Ramos (cell line): ENCODE data around the gene RASAL2.
"Not testable (repeated sequence)": the region's sequence is repeated elsewhere in the genome, so short reads cannot be mapped to it uniquely, and the experiment has no call there.

Experiments
- in situ Hi-C: fragments of 300-500 bp; cut with MboI; formaldehyde crosslinking; loops from one replicate; pipeline ENCODE4 v1.14.3; 2022; ENCODE audit warnings: low sequenced_read_pairs; ENCODE audit not compliant: unreplicated experiment

The RASAL2 gene

DNA sequence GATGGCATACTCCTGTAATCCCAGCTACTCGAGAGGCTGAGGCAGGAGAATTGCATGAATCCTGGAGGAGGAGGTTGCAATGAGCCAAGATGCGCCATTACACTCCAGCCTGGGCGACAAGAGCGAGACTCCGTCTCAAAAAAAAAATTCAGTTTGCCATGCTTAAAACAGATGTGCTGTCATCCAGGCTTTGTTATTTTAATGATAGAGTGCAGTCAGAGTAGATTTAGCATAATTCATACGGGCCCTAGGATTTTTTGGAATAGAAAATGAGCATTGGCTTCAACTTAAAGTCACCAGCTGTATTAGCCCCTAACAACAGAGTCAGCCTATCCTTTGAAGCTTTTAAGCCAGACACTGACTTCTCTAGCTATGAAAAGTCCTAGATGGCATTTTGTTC lies 124.6 kb downstream of the RASAL2 start:
- in situ Hi-C loops: no loop called here

- in situ Hi-C loops: no loop called here
Measured at GRCh38 chr1:178220094-178220493, 126.2 kb downstream of the RASAL2 start.

- in situ Hi-C loops: no loop called here
Measured at GRCh38 chr1:178223289-178223688, 129.4 kb downstream of the RASAL2 start.

DNA sequence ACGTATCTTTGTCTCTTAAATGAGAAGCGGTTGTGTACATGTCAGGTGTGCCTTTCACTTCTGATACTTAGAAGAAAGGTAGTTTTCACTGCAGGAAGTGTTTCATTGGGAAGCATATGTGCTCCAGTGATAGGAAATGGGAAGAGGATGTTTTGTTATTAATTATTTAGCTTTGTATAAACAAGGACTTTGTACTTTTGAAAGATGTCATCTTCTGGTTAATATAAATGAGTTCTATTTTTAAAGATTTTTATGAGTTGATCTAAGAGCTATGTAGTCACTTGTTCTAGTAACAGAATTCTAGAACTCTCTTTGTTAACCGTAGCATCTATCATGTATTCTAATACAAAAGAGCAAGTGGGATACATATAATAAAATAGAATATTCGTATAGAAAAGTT lies 130.5 kb downstream of the RASAL2 start:
- in situ Hi-C loops: no loop called here

DNA sequence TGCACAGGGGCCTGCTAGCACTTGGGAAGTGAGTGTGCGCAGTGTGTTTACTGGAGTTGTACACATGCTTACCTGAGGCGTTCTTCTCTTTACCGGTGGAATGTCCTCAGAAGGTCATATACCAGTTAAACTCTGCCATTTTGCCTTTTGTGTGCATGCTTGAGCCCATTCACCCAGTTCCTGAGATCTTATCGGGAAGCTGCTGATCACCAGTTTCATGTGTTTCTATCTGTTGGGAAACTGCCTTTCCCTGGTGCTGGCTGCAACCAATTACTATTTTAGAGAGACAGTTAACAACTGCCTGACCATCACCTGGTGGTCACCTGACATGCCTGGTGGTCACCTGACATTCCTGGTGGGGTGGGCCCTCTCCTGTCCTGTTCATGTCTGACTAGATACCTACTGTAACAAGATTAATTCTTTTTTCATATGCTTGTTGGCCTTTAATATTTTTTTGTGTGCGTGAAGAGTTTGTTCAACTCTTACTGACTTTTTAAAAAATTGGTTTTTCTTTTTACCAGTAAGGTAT lies 137.0 kb downstream of the RASAL2 start:
- in situ Hi-C loops: no loop called here

DNA sequence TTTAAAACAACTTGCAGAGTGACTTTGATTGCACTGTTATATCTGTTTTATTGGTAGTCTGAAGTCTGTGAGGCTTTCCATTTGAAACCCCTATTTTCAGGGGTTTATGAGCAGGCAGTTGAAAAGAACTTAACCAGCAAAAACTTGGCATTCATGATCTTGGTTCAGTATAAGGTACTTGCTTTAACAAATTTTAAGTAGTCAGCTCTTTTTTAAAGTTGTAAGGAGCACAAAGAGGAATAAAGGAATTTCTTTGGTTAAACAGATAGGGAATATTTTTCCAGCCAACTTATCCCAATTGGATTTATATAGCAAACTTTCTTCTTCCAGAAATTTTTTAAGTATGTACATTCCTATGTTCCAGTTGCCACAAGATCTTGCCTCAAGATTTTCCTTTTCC lies 138.2 kb downstream of the RASAL2 start:
- in situ Hi-C loops: no loop called here

DNA sequence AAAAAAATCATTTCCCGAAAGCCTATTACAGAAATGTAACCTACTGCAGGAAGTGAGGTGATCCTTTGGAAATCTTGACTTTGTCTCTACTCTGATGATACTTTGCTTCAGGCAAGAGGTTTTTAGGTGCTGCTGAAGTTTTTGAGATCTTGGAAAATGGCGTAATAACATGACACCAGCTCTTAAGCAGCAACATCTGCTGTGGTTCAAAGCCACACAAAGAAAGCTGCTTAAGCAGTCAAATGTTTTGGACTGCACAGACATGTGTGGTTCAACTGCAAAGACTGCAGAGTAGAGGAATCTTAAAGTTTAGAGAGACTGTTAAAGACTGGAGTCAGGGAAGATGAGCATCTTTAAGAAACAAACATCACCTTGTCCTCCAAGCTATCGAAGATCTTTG lies 139.0 kb downstream of the RASAL2 start:
- in situ Hi-C loops: no loop called here

DNA sequence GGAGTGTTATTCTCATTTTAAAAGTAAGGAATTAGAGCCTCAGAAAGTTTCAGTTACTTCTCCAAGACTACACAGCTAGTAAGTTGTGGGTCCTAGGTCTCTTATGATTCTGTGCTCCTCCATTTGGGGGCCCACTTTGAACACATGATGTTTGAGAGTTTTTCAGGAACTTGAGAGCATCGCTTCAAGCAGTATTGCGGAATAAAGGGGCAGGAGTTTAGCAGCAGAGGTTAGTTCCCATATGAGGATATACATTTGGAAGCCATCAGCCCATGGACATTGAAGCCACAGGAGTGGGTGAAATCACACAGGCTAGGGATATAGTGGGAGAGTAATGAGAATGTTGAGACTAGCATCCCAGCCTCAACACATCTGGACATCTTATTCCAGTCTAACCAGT lies 143.2 kb downstream of the RASAL2 start:
- in situ Hi-C loops: no loop called here

DNA sequence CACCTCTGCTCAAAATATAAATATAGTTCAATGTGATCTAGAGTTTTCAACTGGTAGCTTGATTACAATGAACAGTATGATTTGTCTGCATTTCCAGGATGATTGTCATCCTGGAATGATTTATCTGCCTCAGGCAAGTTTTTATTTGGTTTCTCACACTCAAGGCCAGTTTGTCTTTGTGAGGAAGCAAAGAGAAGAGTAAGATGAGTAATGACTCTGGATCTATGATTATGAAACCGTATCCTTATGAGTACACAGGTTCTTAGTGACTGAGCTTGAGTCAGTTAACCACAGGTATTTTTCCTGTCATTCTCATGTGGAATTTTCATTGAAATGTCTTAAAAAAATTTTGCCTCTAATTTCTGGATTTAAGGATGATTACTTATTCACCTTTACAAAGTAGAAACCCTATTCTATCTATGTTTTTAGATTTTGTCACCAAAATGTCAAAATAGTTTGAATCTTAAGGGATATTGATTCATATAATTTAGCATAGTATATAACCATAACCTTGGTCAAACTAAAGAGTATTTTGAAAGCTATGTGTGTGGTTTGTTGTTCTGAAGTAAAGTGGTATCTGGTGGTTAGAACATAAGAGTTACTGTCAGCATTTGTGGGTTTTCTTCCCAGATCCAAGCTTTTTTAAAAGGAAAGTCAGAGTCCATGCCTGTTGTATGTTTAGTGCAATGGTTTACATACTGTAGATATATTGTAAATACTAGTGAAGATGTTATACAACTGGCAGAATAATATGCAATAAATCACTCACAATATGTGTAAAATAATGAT lies 145.0 kb downstream of the RASAL2 start:
- in situ Hi-C loops: no loop called here

DNA sequence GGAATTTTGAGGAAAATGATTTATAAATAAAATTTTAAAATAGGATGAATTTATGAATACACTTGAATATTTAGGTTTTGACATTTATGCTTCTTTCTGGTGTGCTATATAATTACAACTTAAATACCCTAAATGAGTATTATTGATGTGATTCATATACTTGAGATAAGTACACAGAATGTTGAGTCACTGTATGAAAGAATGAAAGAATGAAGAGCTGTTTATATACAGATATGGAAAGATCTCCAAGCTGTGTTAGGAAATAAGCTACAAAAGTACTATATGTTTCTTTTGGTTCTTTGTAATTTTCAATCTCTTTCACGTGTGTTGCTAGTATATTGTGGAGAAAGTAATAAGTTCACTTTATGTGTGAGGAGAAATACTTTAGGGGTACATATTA lies 147.2 kb downstream of the RASAL2 start:
- in situ Hi-C loops: no loop called here

DNA sequence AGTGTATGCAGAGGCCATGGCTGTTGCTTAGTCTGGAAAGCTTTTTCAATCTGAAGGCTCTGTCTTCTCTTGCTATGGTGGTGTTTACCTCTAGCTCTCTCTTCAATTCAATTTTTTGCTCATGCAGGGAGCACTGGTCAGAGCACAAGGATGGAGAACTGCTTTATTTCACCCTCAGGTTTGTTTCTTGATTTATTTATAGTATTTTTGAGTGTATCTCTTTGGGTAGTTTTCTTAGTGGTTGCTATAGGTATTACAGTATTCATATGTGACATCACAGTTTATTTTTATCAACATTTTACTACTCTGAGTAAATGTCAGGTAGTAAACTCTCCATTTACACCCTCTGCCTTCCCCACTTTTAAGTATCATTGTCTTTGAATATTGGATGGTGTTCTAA lies 147.9 kb downstream of the RASAL2 start:
- in situ Hi-C loops: no loop called here

GRCh38 chr1:178243119-178243518 lies 149.2 kb downstream of the RASAL2 start:
- in situ Hi-C loops: no loop called here

DNA sequence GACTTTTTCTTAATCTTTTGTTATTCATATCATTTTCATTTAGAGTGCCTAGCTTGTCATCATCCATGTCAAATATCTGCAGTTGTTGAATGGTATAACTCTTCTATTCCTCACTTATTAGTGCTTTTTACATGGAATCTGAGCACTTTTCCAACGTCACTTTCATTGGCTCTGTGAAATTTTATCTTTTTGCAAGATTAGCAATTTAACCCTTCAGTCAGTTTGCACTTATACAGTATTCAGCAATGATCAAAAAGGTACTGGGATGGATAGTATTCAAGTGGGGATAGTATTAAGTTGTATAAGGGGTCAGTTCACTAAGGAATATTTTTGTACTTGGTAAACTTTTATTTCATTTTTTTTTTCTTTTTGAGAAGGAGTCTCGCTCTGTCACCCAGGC lies 150.0 kb downstream of the RASAL2 start:
- in situ Hi-C loops: no loop called here

DNA sequence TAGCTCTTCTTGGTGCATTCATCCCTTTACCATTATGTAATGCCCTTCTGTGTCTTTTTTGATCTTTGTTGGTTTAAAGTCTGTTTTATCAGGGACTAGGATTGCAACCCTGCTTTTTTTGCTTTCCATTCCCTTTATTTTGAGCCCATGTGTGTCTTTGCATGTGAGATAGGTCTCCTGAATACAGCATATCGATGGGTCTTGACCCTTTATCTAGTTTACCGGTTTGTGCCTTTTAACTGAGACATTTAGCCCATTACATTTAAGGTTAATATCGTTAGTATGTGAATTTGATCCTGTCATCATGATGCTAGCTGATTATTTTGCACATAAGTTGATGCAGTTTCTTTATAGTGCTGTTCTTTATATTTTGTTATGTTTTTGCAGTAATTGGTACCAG lies 154.4 kb downstream of the RASAL2 start:
- in situ Hi-C loops: not testable (repeated sequence)

DNA sequence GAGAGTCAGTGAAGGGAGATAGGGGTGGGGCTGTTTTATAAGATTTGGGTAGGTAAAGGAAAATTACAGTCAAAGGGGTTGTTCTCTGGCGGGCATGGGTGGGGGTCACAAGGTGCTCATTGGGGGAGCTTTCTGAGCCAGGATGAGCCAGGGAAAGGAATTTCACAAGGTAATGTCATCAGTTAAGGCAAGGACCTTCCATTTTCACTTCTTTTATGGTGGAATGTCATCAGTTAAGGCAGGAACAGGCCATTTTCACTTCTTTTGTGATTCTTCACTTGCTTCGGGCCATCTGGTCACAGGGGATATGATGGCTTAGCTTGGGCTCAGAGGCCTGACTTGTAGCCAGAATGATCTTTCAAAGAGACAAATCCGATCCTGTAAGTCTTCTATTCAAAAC lies 159.7 kb downstream of the RASAL2 start:
- in situ Hi-C loops: not testable (repeated sequence)

- in situ Hi-C loops: no loop called here
Measured at GRCh38 chr1:178254433-178254832, 160.5 kb downstream of the RASAL2 start.

GRCh38 chr1:178258536-178258935 lies 164.6 kb downstream of the RASAL2 start:
- in situ Hi-C loops: no loop called here

- in situ Hi-C loops: no loop called here
Measured at GRCh38 chr1:178262120-178262500, 168.2 kb downstream of the RASAL2 start.

GRCh38 chr1:178263341-178263740 lies 169.4 kb downstream of the RASAL2 start:
- in situ Hi-C loops: no loop called here

DNA sequence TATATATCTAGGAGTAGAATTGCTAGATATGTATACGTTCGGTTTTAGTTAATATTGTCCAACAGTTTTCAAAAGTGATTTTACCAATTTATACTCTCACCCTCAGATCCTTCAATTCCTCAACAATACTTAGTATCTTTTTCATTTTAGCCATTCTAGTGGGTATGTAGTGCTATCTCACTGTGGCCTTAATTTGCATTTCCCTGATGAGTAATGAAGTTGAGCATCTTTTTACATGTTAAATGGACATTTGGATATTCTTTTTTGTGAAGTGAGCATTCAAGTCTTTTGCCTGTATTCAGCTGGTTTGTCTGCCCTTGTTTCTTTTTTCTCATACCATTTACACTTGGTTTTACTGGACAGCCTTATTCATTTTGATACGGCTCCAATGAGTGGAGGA lies 172.2 kb downstream of the RASAL2 start:
- in situ Hi-C loops: no loop called here

DNA sequence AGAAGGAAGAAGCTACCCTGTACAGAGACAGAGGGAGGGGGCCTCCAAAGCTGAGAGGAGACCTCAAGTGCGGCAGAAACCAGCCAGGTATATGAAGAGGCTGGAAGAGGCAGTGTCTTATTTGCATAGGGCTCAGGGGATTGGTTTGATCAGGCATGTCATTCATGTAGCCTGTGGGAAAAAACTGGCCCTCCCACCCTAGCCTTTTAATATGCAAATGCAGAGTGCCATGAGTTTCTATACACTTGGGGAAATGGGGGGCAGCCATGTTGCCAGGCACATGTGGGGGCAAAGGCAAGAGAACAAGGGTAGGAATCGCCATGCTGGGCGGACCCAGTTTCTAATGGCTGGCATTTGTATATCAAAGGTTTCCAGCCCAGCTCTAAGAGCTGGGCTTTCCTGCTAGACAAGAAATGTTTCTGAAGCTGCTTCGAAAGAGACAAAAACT lies 172.7 kb downstream of the RASAL2 start:
- in situ Hi-C loops: no loop called here

- in situ Hi-C loops: no loop called here
Measured at GRCh38 chr1:178267646-178268094, 173.8 kb downstream of the RASAL2 start.
